DMS114 treated with DMSO at 0.1 percent for 48 hours (cell line): ENCODE results near the gene DNAJC17.

ENCODE experiments used
- DNase-seq: peaks from one replicate; lab custom pipeline; 2025; ENCODE audit not compliant: unreplicated experiment; lab: John Stamatoyannopoulos, UW

Gene DNAJC17

GRCh38 chr15:40831861-40832260, 24.6 kb upstream of the DNAJC17 start:
- DNase-seq: no peak

GRCh38 chr15:40830884-40831283, 23.6 kb upstream of the DNAJC17 start:
- no peak for DNase-seq

- no peak for DNase-seq
These were observed 21.8 kb upstream of the DNAJC17 start for GRCh38 chr15:40829115-40829514.

- DNase-seq: no peak
These were observed 21.3 kb upstream of the DNAJC17 start, which contains the start of gene PPP1R14D for GRCh38 chr15:40828447-40829036. PPP1R14D (minus strand) TSS chr15:40828708; CDS start chr15:40828641, 67 bp downstream.

GRCh38 chr15:40826423-40827075, 19.3 kb upstream of the DNAJC17 start:
- no peak for DNase-seq

- DNase-seq: no peak
These were observed 18.6 kb upstream of the DNAJC17 start for GRCh38 chr15:40825661-40826422.

GRCh38 chr15:40823572-40824343, 16.5 kb upstream of the DNAJC17 start:
- no peak for DNase-seq

- DNase-seq: no peak
These were observed 13.9 kb upstream of the DNAJC17 start for GRCh38 chr15:40821195-40821594.

- no peak for DNase-seq
These were observed 11.8 kb upstream of the DNAJC17 start for GRCh38 chr15:40819048-40819447.

- no peak for DNase-seq
These were observed 7.9 kb upstream of the DNAJC17 start for GRCh38 chr15:40815042-40815698.

- no peak for DNase-seq
These were observed 5.6 kb upstream of the DNAJC17 start for GRCh38 chr15:40812721-40813425.

GRCh38 chr15:40808861-40809450, 1.7 kb upstream of the DNAJC17 start:
- DNase-seq: no peak

- no peak for DNase-seq
These were observed 702 bp upstream of the DNAJC17 start for GRCh38 chr15:40807888-40808461.

- no peak for DNase-seq
These were observed 623 bp downstream of the DNAJC17 start for GRCh38 chr15:40806672-40807027.

- no peak for DNase-seq
These were observed 3.6 kb downstream of the DNAJC17 start for GRCh38 chr15:40803688-40804087.

- no peak for DNase-seq
These were observed 4.2 kb downstream of the DNAJC17 start for GRCh38 chr15:40803076-40803475.

GRCh38 chr15:40799523-40799922, 7.8 kb downstream of the DNAJC17 start:
- DNase-seq: no peak

- no peak for DNase-seq
These were observed 10.8 kb downstream of the DNAJC17 start for GRCh38 chr15:40796512-40796911.

- DNase-seq: no peak
These were observed 11.2 kb downstream of the DNAJC17 start for GRCh38 chr15:40796041-40796440.
